ENCODE results near the gene WWOX.

GRCh38 chr16:79018650-79019429, 919.4 kb downstream of the WWOX start:
- no peak for TF ChIP-seq EZH2 (IDR thresholded peaks at IDR 0.05; ENCODE audit: low read depth)
- TF ChIP-seq, protein P1, sequence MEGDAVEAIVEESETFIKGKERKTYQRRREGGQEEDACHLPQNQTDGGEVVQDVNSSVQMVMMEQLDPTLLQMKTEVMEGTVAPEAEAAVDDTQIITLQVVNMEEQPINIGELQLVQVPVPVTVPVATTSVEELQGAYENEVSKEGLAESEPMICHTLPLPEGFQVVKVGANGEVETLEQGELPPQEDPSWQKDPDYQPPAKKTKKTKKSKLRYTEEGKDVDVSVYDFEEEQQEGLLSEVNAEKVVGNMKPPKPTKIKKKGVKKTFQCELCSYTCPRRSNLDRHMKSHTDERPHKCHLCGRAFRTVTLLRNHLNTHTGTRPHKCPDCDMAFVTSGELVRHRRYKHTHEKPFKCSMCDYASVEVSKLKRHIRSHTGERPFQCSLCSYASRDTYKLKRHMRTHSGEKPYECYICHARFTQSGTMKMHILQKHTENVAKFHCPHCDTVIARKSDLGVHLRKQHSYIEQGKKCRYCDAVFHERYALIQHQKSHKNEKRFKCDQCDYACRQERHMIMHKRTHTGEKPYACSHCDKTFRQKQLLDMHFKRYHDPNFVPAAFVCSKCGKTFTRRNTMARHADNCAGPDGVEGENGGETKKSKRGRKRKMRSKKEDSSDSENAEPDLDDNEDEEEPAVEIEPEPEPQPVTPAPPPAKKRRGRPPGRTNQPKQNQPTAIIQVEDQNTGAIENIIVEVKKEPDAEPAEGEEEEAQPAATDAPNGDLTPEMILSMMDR (conservative IDR thresholded peaks at IDR 0.05): no peak

Measured in PC-9 (cell line).